ENCODE data around the gene ALKBH8. TPM values are rescaled to one million over a fixed set of nuclear protein-coding genes. Genes with fewer than 3 reads are reported as not detected.
A peak's percentile ranks its signal among the peaks of the same experiment; 100 is the strongest.

ALKBH8 gene
- total and polyA plus RNA-seq, 4 experiments from 2014 or later = 3.5 to 15.2 (median 13.2) TPM

DNA sequence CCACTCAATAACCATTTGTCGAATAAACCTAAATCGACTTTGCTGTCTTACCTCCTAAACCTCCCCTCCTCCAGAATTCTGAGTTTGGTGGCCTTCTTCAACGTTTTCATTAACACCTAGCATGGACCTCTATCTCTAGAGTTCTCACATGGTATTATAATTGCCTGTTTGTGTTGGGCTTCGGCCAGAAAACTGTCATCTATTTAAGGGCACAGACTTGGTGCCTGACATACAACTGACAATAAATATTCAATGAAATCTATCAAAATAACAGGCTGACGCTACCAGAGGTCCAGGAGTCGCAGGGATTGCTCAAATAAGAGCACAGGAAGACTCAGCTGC, 687 bp downstream of the ALKBH8 start:
- peaks cover 3% of the 10 kb centered on the region for H3K36me3 ChIP-seq (ENCODE audit: insufficient read depth, low read length)
- no peaks in the 10 kb centered on the region for H3K9me3 Mint-ChIP-seq
- H3K27ac Mint-ChIP-seq = peak overlapping the region; percentile 89 to 97 (median 95)
- H3K27me3 ChIP-seq (ENCODE audit: insufficient read depth, low read length) = no peaks in the 10 kb centered on the region
- no peaks in the 10 kb centered on the region for H3K9me3 ChIP-seq (ENCODE audit: control insufficient read depth in 1 of 2, low read length in 2 of 2)
- no peaks in the 10 kb centered on the region for H3K27me3 Mint-ChIP-seq
- ChIA-PET POLR2A (ENCODE audit: partially characterized antibody) (interaction anchor here (0.6 to 4.1 kb wide), 3 partner anchors 10 to 190 kb away, joined by 3 to 23 read pairs (median 4); partner anchors contain the start of gene CWF19L2), CTCF (ENCODE audit: partially characterized antibody) (interaction anchor here (1.5 to 7.2 kb wide), 5 partner anchors 11 to 124 kb away, joined by 5 to 76 read pairs (median 26); partner anchors contain the start of gene CWF19L2)
- peak overlapping the region; percentile 94 to 98 (median 96) for H3K4me3 Mint-ChIP-seq
- intact Hi-C loops (cut with micrococcal nuclease) = loop anchor here (1.0 to 10.0 kb wide), 7 partner anchors 108 to 1100 kb away; partner anchors contain the start of genes ATM, C11orf65, CUL5 and CWF19L2
- peak overlapping the region; percentile 68 to 73 for H3K4me3 ChIP-seq (ENCODE audit: low read length in 2 of 2)
- peaks cover 28% of the 10 kb centered on the region for H3K4me1 ChIP-seq (ENCODE audit: insufficient read depth, low read length)
- no peak for DNase-seq
- peak overlapping the region; percentile 58 for H3K27ac ChIP-seq (ENCODE audit: low read depth, low read length)
- peaks cover 3 to 14% of the 10 kb centered on the region in 2 donors for H3K36me3 Mint-ChIP-seq
- peaks cover 23 to 43% (median 41%) of the 10 kb centered on the region in 4 donors for H3K4me1 Mint-ChIP-seq

DNA sequence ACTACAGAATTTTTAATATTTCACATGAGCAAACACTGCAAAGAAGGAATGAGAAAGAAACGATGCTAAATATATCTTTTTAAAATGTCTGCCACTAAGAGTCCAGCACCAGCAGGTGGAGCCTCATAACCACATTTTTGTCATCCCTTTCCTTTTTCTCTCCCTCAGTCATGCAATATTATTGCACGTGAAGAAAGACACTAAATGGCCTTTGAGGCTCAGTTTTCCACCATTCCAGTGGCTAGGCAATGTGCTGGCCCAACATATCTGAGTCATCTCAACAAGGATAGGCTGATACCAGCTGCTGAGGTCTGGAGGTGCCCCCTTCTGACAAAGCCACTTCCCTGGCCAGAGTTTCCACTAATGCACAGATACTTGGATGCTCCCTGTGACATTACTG, 1.8 kb downstream of the ALKBH8 start:
- H3K4me1 ChIP-seq (ENCODE audit: insufficient read depth, low read length) = peaks cover 28% of the 10 kb centered on the region
- Mint-ChIP-seq H3K4me3 (peak overlapping the region in 7 of 8 donors; percentile 1 to 54 (median 11)), H3K9me3 (no peaks in the 10 kb centered on the region), H3K27ac (peak overlapping the region in 4 of 7 donors; percentile 26 to 38 (median 36)), H3K4me1 (peaks cover 23 to 45% (median 42%) of the 10 kb centered on the region in 4 donors), H3K36me3 (peaks cover 11 to 24% of the 10 kb centered on the region in 2 donors), H3K27me3 (no peaks in the 10 kb centered on the region)
- no peak overlapping the region for H3K4me3 ChIP-seq (ENCODE audit: low read length in 2 of 2)
- peaks cover 4% of the 10 kb centered on the region for H3K36me3 ChIP-seq (ENCODE audit: insufficient read depth, low read length)
- ChIA-PET CTCF (ENCODE audit: partially characterized antibody) (interaction anchor here (0.6 to 7.2 kb wide), 14 partner anchors 9 to 1102 kb away, joined by 3 to 76 read pairs (median 3); partner anchors contain the start of gene CWF19L2), POLR2A (ENCODE audit: partially characterized antibody) (interaction anchor here (1.0 to 4.1 kb wide), 2 partner anchors 106 to 126 kb away, joined by 3 to 23 read pairs; partner anchors contain the start of gene CWF19L2)
- DNase-seq = peak; percentile 43 to 50 (median 44)
- H3K27me3 ChIP-seq (ENCODE audit: insufficient read depth, low read length) = no peaks in the 10 kb centered on the region
- H3K27ac ChIP-seq (ENCODE audit: low read depth, low read length) = no peak overlapping the region
- intact Hi-C loops (cut with micrococcal nuclease) = loop anchor here (1.0 to 10.0 kb wide), 7 partner anchors 126 to 1101 kb away; partner anchors contain the start of genes ATM, C11orf65, DDX10 and NPAT
- H3K9me3 ChIP-seq (ENCODE audit: control insufficient read depth in 1 of 2, low read length in 2 of 2) = no peaks in the 10 kb centered on the region

DNA sequence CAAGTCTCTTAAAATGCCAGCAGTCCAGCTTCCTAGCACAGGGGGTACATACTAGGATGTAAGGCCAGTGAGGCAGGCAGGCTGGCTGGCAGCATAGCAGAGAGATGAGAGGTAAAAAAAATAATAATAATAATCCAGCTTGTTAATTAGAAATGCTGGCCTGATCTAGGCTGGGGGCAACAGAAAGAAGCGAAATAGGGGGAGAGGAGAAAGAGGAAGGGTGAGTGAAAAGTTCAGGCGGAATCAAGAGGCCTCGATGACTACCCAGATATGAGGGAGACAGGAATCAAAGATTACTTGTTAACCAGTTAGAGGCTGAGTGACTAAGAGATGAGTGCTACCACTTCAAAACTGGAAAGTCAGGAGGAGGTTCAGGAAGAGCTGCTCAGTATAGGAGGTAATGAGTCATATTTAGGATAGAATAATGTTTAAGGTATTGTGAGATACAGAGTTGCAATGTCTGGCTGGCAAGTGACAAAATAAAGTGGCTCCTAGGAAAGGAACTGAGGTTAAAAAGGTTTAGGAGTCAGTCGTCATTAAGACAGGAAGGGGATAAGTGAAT, 2.8 kb downstream of the ALKBH8 start:
- H3K4me3 ChIP-seq (ENCODE audit: low read length in 2 of 2) = no peak overlapping the region
- H3K27ac ChIP-seq (ENCODE audit: low read depth, low read length) = no peak overlapping the region
- H3K36me3 Mint-ChIP-seq = peaks cover 11 to 25% of the 10 kb centered on the region in 2 donors
- CTCF ChIA-PET (ENCODE audit: partially characterized antibody) = interaction anchor here (0.8 to 7.2 kb wide), 13 partner anchors 8 to 1103 kb away, joined by 3 to 76 read pairs (median 3); partner anchors contain the start of gene CWF19L2
- DNase-seq = no peak
- no peaks in the 10 kb centered on the region for H3K9me3 ChIP-seq (ENCODE audit: control insufficient read depth in 1 of 2, low read length in 2 of 2)
- H3K4me1 ChIP-seq (ENCODE audit: insufficient read depth, low read length) = peaks cover 28% of the 10 kb centered on the region
- H3K27ac Mint-ChIP-seq = peak overlapping the region in 6 of 7 donors; percentile 5 to 76 (median 50)
- peaks cover 23 to 45% (median 43%) of the 10 kb centered on the region in 4 donors for H3K4me1 Mint-ChIP-seq
- no peaks in the 10 kb centered on the region for H3K9me3 Mint-ChIP-seq
- peaks cover 4% of the 10 kb centered on the region for H3K36me3 ChIP-seq (ENCODE audit: insufficient read depth, low read length)
- POLR2A ChIA-PET (ENCODE audit: partially characterized antibody) = no interaction called here
- H3K4me3 Mint-ChIP-seq = peak overlapping the region in 1 of 8 donors; percentile 23
- no peaks in the 10 kb centered on the region for H3K27me3 ChIP-seq (ENCODE audit: insufficient read depth, low read length)
- no peaks in the 10 kb centered on the region for H3K27me3 Mint-ChIP-seq
- intact Hi-C loops (cut with micrococcal nuclease) = loop anchor here (1.0 to 10.0 kb wide), 6 partner anchors 127 to 1085 kb away; partner anchors contain the start of genes ATM, C11orf65 and NPAT

DNA sequence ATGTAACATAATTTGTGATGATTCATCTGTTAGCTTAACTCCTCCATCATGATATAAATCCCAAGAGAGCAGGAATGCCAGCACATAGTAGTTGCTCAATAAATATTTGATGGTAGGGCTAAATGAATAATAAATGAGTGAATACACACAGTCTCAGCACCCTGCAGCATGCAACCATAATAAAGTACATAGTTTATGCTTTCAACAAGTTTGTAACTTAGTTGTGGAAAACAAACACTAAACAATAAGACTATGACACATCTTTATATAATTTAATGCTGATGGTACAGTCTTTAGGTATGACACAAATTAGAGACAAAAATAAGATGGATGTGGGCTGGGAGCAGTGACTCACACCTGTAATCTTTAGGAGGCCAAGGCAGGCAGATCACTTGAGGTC, 3.8 kb downstream of the ALKBH8 start:
- Mint-ChIP-seq H3K4me1 (peaks cover 22 to 42% (median 40%) of the 10 kb centered on the region in 4 donors), H3K27me3 (no peaks in the 10 kb centered on the region), H3K36me3 (peaks cover 13 to 28% of the 10 kb centered on the region in 2 donors), H3K27ac (no peak overlapping the region), H3K9me3 (no peaks in the 10 kb centered on the region), H3K4me3 (no peak overlapping the region)
- CTCF ChIA-PET (ENCODE audit: partially characterized antibody) = interaction anchor here (3.2 to 7.2 kb wide), 2 partner anchors 11 to 128 kb away, joined by 32 to 76 read pairs; no protein-coding TSS in a partner anchor
- H3K36me3 ChIP-seq (ENCODE audit: insufficient read depth, low read length) = peaks cover 5% of the 10 kb centered on the region
- POLR2A ChIA-PET (ENCODE audit: partially characterized antibody) = no interaction called here
- H3K9me3 ChIP-seq (ENCODE audit: control insufficient read depth in 1 of 2, low read length in 2 of 2) = no peaks in the 10 kb centered on the region
- H3K4me1 ChIP-seq (ENCODE audit: insufficient read depth, low read length) = peaks cover 28% of the 10 kb centered on the region
- no peak overlapping the region for H3K4me3 ChIP-seq (ENCODE audit: low read length in 2 of 2)
- intact Hi-C loops (cut with micrococcal nuclease) = loop anchor here (5.0 to 10.0 kb wide), 3 partner anchors 663 to 1086 kb away; partner anchors contain the start of genes ATM, C11orf65 and NPAT
- H3K27ac ChIP-seq (ENCODE audit: low read depth, low read length) = no peak overlapping the region
- H3K27me3 ChIP-seq (ENCODE audit: insufficient read depth, low read length) = no peaks in the 10 kb centered on the region
- no peak for DNase-seq

DNA sequence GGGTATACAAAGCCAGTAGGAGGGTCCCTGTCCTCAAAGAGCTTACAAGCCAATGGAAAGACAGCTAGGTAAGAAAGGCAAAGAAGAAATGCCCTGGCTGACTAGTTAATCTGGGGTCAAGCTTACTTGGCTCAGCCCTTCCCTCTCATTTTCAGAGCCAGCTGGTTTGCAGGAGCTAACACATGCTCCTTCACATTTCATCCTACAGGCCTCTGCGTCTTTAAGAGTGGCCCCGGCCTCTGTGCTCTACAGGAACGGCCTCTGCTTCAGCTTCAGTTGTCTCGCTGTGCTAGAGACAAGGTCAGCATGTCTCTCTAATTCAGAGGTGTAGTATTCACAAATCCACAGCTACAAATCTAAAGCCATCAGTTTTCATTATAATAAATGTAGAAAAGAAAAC, 15.2 kb downstream of the ALKBH8 start:
- Mint-ChIP-seq H3K36me3 (peaks cover 39 to 65% of the 10 kb centered on the region in 2 donors), H3K9me3 (no peaks in the 10 kb centered on the region), H3K4me1 (peaks cover 0 to 2% (median 0%) of the 10 kb centered on the region in 4 donors), H3K27me3 (no peaks in the 10 kb centered on the region), H3K27ac (no peak overlapping the region), H3K4me3 (no peak overlapping the region)
- Histone ChIP-seq H3K4me3 (ENCODE audit: low read length in 2 of 2) (no peak overlapping the region), H3K27ac (ENCODE audit: low read depth, low read length) (no peak overlapping the region), H3K27me3 (ENCODE audit: insufficient read depth, low read length) (no peaks in the 10 kb centered on the region), H3K4me1 (ENCODE audit: insufficient read depth, low read length) (no peaks in the 10 kb centered on the region), H3K9me3 (ENCODE audit: control insufficient read depth in 1 of 2, low read length in 2 of 2) (no peaks in the 10 kb centered on the region), H3K36me3 (ENCODE audit: insufficient read depth, low read length) (peaks cover 22% of the 10 kb centered on the region)
- POLR2A ChIA-PET (ENCODE audit: partially characterized antibody) = no interaction called here
- DNase-seq = no peak
- CTCF ChIA-PET (ENCODE audit: partially characterized antibody) = interaction anchor here (1.0 to 8.0 kb wide), 12 partner anchors 9 to 349 kb away, joined by 3 to 76 read pairs (median 6); partner anchors contain the start of genes ALKBH8 and CWF19L2
- intact Hi-C loops (cut with micrococcal nuclease) = no loop called here

DNA sequence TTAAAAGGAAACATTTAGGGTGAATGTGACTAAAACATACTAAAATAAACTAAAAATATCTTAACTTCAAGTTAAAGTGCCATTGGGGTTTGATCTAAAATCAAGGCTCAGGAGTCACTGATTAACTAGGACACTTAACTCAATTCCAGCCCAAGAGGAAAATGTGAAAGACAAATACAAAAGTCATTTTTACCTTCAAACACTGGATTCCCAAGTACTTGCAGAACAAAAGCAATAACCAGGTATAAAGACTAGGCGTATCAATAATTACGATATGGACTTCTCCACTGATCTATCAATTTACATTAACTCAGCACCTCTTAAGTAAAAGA, 15.6 kb downstream of the ALKBH8 start:
- Mint-ChIP-seq H3K36me3 (peaks cover 39 to 63% of the 10 kb centered on the region in 2 donors), H3K27ac (no peak overlapping the region), H3K4me1 (peaks cover 0 to 2% (median 0%) of the 10 kb centered on the region in 4 donors), H3K4me3 (no peak overlapping the region), H3K27me3 (no peaks in the 10 kb centered on the region), H3K9me3 (no peaks in the 10 kb centered on the region)
- Histone ChIP-seq H3K27ac (ENCODE audit: low read depth, low read length) (no peak overlapping the region), H3K9me3 (ENCODE audit: control insufficient read depth in 1 of 2, low read length in 2 of 2) (no peaks in the 10 kb centered on the region), H3K27me3 (ENCODE audit: insufficient read depth, low read length) (no peaks in the 10 kb centered on the region), H3K4me3 (ENCODE audit: low read length in 2 of 2) (no peak overlapping the region), H3K36me3 (ENCODE audit: insufficient read depth, low read length) (peaks cover 22% of the 10 kb centered on the region), H3K4me1 (ENCODE audit: insufficient read depth, low read length) (no peaks in the 10 kb centered on the region)
- POLR2A ChIA-PET (ENCODE audit: partially characterized antibody) = no interaction called here
- intact Hi-C loops (cut with micrococcal nuclease) = loop anchor here (1.0 kb wide), 2 partner anchors 139 to 221 kb away; no protein-coding TSS in a partner anchor
- CTCF ChIA-PET (ENCODE audit: partially characterized antibody) = interaction anchor here (1.0 to 8.0 kb wide), 14 partner anchors 9 to 349 kb away, joined by 3 to 76 read pairs (median 6); partner anchors contain the start of genes ALKBH8 and CWF19L2
- no peak for DNase-seq
